HS-5 (cell line): ENCODE results near the gene LIPF.
"Not testable (repeated sequence)": the region's sequence is repeated elsewhere in the genome, so short reads cannot be mapped to it uniquely, and the experiment has no call there.

ENCODE experiments used
- DNase-seq: peaks from one replicate; pipeline ENCODE4 v3.0.0-alpha.2; 2012; ENCODE audit warnings: low read depth

Gene LIPF

GRCh38 chr10:88664142-88664541 is at the start of gene LIPF:
Gene LIPF, plus strand, starts transcription at chr10:88664442. Its CDS starts 2,856 bp downstream, at chr10:88667298.
- DNase-seq = no peak

- no peak for DNase-seq
Measured at GRCh38 chr10:88616250-88616977, 47.8 kb upstream of the LIPF start.

- no peak for DNase-seq
Measured at GRCh38 chr10:88617772-88618300, 46.4 kb upstream of the LIPF start.

- DNase-seq = no peak
Measured at GRCh38 chr10:88618496-88618895, 45.7 kb upstream of the LIPF start.

GRCh38 chr10:88620441-88620840 is 43.8 kb upstream of the LIPF start:
- no peak for DNase-seq

GRCh38 chr10:88623835-88624234 is 40.4 kb upstream of the LIPF start:
- no peak for DNase-seq

GRCh38 chr10:88624840-88625239 is 39.4 kb upstream of the LIPF start:
- no peak for DNase-seq

- no peak for DNase-seq
Measured at GRCh38 chr10:88640186-88640585, 24.1 kb upstream of the LIPF start.

- DNase-seq = no peak
Measured at GRCh38 chr10:88642209-88642608, 22.0 kb upstream of the LIPF start.

- DNase-seq = no peak
Measured at GRCh38 chr10:88642963-88643362, 21.3 kb upstream of the LIPF start.

GRCh38 chr10:88647061-88647615 is 17.1 kb upstream of the LIPF start:
- DNase-seq = no peak

- peak; percentile 91 for DNase-seq
Measured at GRCh38 chr10:88651101-88651551, 13.1 kb upstream of the LIPF start.

GRCh38 chr10:88652616-88653015 is 11.6 kb upstream of the LIPF start:
- no peak for DNase-seq

GRCh38 chr10:88657901-88658300 is 6.3 kb upstream of the LIPF start:
- DNase-seq = no peak

GRCh38 chr10:88659725-88660597 is 4.3 kb upstream of the LIPF start:
- no peak for DNase-seq

- no peak for DNase-seq
Measured at GRCh38 chr10:88660598-88660884, 3.7 kb upstream of the LIPF start.

GRCh38 chr10:88661018-88661417 is 3.2 kb upstream of the LIPF start:
- DNase-seq = no peak

GRCh38 chr10:88661577-88661976 is 2.7 kb upstream of the LIPF start:
- no peak for DNase-seq

- DNase-seq = not testable (repeated sequence)
Measured at GRCh38 chr10:88663153-88663552, 1.1 kb upstream of the LIPF start.

GRCh38 chr10:88668465-88668864 is 4.2 kb downstream of the LIPF start:
- DNase-seq = no peak

GRCh38 chr10:88670497-88670896 is 6.3 kb downstream of the LIPF start:
- no peak for DNase-seq

- no peak for DNase-seq
Measured at GRCh38 chr10:88672041-88672440, 7.8 kb downstream of the LIPF start.
